ENCODE data around the gene LRRC7. TPM values are rescaled to one million over a fixed set of nuclear protein-coding genes. Genes with fewer than 3 reads are reported as not detected.

LRRC7 gene
- polyA plus RNA-seq, 1 donor from 2014 or later: 141 TPM

- TF ChIP-seq SMC3 (conservative IDR thresholded peaks at IDR 0.05; ENCODE audit: poor library complexity) (no peak), MXI1 (conservative IDR thresholded peaks at IDR 0.05; ENCODE audit: poor library complexity, severe bottlenecking) (no peak), EP300 (conservative IDR thresholded peaks at IDR 0.05; ENCODE audit: poor library complexity, severe bottlenecking) (no peak), EZH2 (IDR thresholded peaks at IDR 0.05; ENCODE audit: borderline replicate concordance, insufficient read depth, low read length, poor library complexity, severe bottlenecking) (no peak), TAF1 (IDR thresholded peaks at IDR 0.05; ENCODE audit: low read depth) (no peak), POLR2AphosphoS5 (IDR thresholded peaks at IDR 0.05) (no peak), REST (IDR thresholded peaks at IDR 0.05; ENCODE audit: borderline replicate concordance) (no peak), RAD21 (conservative IDR thresholded peaks at IDR 0.05) (no peak)
- TF ChIP-seq, protein P1, sequence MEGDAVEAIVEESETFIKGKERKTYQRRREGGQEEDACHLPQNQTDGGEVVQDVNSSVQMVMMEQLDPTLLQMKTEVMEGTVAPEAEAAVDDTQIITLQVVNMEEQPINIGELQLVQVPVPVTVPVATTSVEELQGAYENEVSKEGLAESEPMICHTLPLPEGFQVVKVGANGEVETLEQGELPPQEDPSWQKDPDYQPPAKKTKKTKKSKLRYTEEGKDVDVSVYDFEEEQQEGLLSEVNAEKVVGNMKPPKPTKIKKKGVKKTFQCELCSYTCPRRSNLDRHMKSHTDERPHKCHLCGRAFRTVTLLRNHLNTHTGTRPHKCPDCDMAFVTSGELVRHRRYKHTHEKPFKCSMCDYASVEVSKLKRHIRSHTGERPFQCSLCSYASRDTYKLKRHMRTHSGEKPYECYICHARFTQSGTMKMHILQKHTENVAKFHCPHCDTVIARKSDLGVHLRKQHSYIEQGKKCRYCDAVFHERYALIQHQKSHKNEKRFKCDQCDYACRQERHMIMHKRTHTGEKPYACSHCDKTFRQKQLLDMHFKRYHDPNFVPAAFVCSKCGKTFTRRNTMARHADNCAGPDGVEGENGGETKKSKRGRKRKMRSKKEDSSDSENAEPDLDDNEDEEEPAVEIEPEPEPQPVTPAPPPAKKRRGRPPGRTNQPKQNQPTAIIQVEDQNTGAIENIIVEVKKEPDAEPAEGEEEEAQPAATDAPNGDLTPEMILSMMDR (IDR thresholded peaks at IDR 0.05; ENCODE audit: poor library complexity, severe bottlenecking): no peak
- Histone ChIP-seq H3K4me2 (ENCODE audit: low read length) (no peak overlapping the region), H3K9me3 (ENCODE audit: low read length) (no peaks in the 10 kb centered on the region), H3K79me2 (replicated peaks; ENCODE audit: insufficient read depth, low read length) (no peaks in the 10 kb centered on the region), H3K36me3 (ENCODE audit: insufficient read depth, low read length) (no peaks in the 10 kb centered on the region), H3F3A (ENCODE audit: insufficient read depth, low read length, poor library complexity, severe bottlenecking) (no peaks in the 10 kb centered on the region), H3K4me3 (ENCODE audit: low read length) (no peak overlapping the region), H3K27me3 (ENCODE audit: insufficient read depth, low read depth, low read length) (no peaks in the 10 kb centered on the region), H3K9me2 (ENCODE audit: insufficient read depth, low read length) (no peaks in the 10 kb centered on the region), H4K20me1 (ENCODE audit: insufficient read depth) (no peaks in the 10 kb centered on the region), H3K9ac (ENCODE audit: low read length) (no peak overlapping the region), H2AFZ (ENCODE audit: low read depth, low read length) (no peak overlapping the region), H3K27ac (ENCODE audit: low read length) (no peak overlapping the region)
These were observed 588.9 kb downstream of the LRRC7 start for GRCh38 chr1:70156529-70157120.

GRCh38 chr1:70164350-70164749, 596.6 kb downstream of the LRRC7 start:
- Histone ChIP-seq H3K27ac (ENCODE audit: low read length) (no peak overlapping the region), H3K4me3 (ENCODE audit: low read length) (no peak overlapping the region), H3K79me2 (replicated peaks; ENCODE audit: insufficient read depth, low read length) (no peaks in the 10 kb centered on the region), H3F3A (ENCODE audit: insufficient read depth, low read length, poor library complexity, severe bottlenecking) (no peaks in the 10 kb centered on the region), H3K4me2 (ENCODE audit: low read length) (no peak overlapping the region), H3K9me3 (ENCODE audit: low read length) (no peaks in the 10 kb centered on the region), H4K20me1 (ENCODE audit: insufficient read depth) (no peaks in the 10 kb centered on the region), H2AFZ (ENCODE audit: low read depth, low read length) (no peak overlapping the region), H3K27me3 (ENCODE audit: insufficient read depth, low read depth, low read length) (no peaks in the 10 kb centered on the region), H3K36me3 (ENCODE audit: insufficient read depth, low read length) (no peaks in the 10 kb centered on the region), H3K9me2 (ENCODE audit: insufficient read depth, low read length) (no peaks in the 10 kb centered on the region), H3K9ac (ENCODE audit: low read length) (no peak overlapping the region)
- no peak for TF ChIP-seq RAD21 (conservative IDR thresholded peaks at IDR 0.05)
- TF ChIP-seq, protein P1 (IDR thresholded peaks at IDR 0.05; ENCODE audit: poor library complexity, severe bottlenecking): no peak
- TF ChIP-seq POLR2AphosphoS5 (IDR thresholded peaks at IDR 0.05): no peak
- TF ChIP-seq EZH2 (IDR thresholded peaks at IDR 0.05; ENCODE audit: borderline replicate concordance, insufficient read depth, low read length, poor library complexity, severe bottlenecking): no peak
- no peak for TF ChIP-seq EP300 (conservative IDR thresholded peaks at IDR 0.05; ENCODE audit: poor library complexity, severe bottlenecking)
- no peak for TF ChIP-seq TAF1 (IDR thresholded peaks at IDR 0.05; ENCODE audit: low read depth)
- TF ChIP-seq MXI1 (conservative IDR thresholded peaks at IDR 0.05; ENCODE audit: poor library complexity, severe bottlenecking): no peak
- no peak for TF ChIP-seq REST (IDR thresholded peaks at IDR 0.05; ENCODE audit: borderline replicate concordance)
- TF ChIP-seq SMC3 (conservative IDR thresholded peaks at IDR 0.05; ENCODE audit: poor library complexity): no peak

Data from neural cell (in vitro differentiated cells).